HepG2 (cell line): ENCODE measurements around the gene NRP1. TPM values are rescaled to one million over a fixed set of nuclear protein-coding genes. Genes with fewer than 3 reads are reported as not detected.

Source experiments
- ATAC-seq: fragments of 200-7000 bp; cut with Tn5 transposase; 3 replicates; pipeline ENCODE4 v1.9.1; 2020; ENCODE audit warnings: mild to moderate bottlenecking, moderate library complexity
- BruUV-seq: library from RNA; stranded (reverse); fragments of 400-500 nt; replicated peaks from 2 replicates; lab custom pipeline; 2021; lab: Mats Ljungman, UMichigan
- CTCF ChIA-PET: fragments of 300-600 bp; formaldehyde crosslinking; extraction: SDS; loops from one replicate; lab custom pipeline; 2021; ENCODE audit warnings: low total read pairs, inconsistent platforms, low intra/inter-chr PET ratio; lab: Yijun Ruan, JAX
- POLR2A ChIA-PET: fragments of 350-600 bp; sonication (Branson Sonifier 250); formaldehyde crosslinking; loops from one replicate; lab custom pipeline; 2020; ENCODE audit warnings: antibody characterized with exemption, inconsistent platforms; lab: Yijun Ruan, JAX
- DNase-seq: peaks from one replicate; pipeline ENCODE4 v3.0.0-alpha.2; 2015; ENCODE audit warnings: low spot score
- FAIRE-seq: peaks from 3 replicates; lab custom pipeline; 2011; peaks lifted over from hg19 to GRCh38; lab: Jason Lieb, UNC
- H2AFZ ChIP-seq: one replicate; pipeline ENCODE4 v1.6.1; 2011; ENCODE audit warnings: low read length, inconsistent platforms
- H3K27ac ChIP-seq: fragments of 300-600 bp; 3 replicates; pipeline ENCODE4 v1.8.0; 2011; ENCODE audit warnings: mixed run types, mild to moderate bottlenecking, mixed read lengths, low read length, inconsistent platforms; ENCODE audit not compliant: insufficient read depth; ENCODE audit errors: extremely low read length
- H3K27me3 ChIP-seq, 2 experiments: fragments of 200-600 bp in 1 of 2; 2 replicates in 1 of 2; 3 replicates in 1 of 2; pipeline versions ENCODE4 v1.6.0 to v1.8.0; 2011; ENCODE audit warnings: low read length in 2 of 2, mild to moderate bottlenecking in 2 of 2, moderate library complexity in 2 of 2, inconsistent platforms in 1 of 2; ENCODE audit not compliant: insufficient read depth in 2 of 2, control insufficient read depth in 1 of 2
- H3K36me3 ChIP-seq, 2 experiments: fragments of 200-600 bp in 1 of 2; replicated peaks in 1 of 2; 2 replicates in 1 of 2; 3 replicates in 1 of 2; pipeline versions ENCODE4 v1.5.1 to v1.8.0; 2011; ENCODE audit warnings: low read length in 2 of 2, inconsistent platforms in 1 of 2; ENCODE audit not compliant: insufficient read depth in 2 of 2, control insufficient read depth in 1 of 2
- H3K4me1 ChIP-seq: 2 replicates; pipeline ENCODE4 v1.5.1; 2012; ENCODE audit warnings: low read length, inconsistent platforms; ENCODE audit not compliant: insufficient read depth
- H3K4me2 ChIP-seq: 2 replicates; pipeline ENCODE4 v1.6.0; 2011; ENCODE audit warnings: low read depth, low read length, inconsistent platforms
- H3K4me3 ChIP-seq, 3 experiments: fragments of 200-600 bp in 1 of 3; sonication (generic), shearing (Covaris generic) in 1 of 3; replicated peaks in 1 of 3; 2 replicates each; pipeline ENCODE4 v1.5.1; 2011 to 2016; ENCODE audit warnings: low read length in 3 of 3, inconsistent platforms in 2 of 3, low read depth in 2 of 3, mild to moderate bottlenecking in 2 of 3, control low read depth in 1 of 3, mixed read lengths in 1 of 3; ENCODE audit not compliant: insufficient read depth in 1 of 3
- H3K79me2 ChIP-seq: one replicate; pipeline ENCODE4 v1.6.1; 2011; ENCODE audit warnings: low read length, inconsistent platforms; ENCODE audit not compliant: insufficient read depth
- H3K9ac ChIP-seq: 2 replicates; pipeline ENCODE4 v1.6.0; 2011; ENCODE audit warnings: mild to moderate bottlenecking, low read depth, low read length, inconsistent platforms; ENCODE audit not compliant: insufficient read depth
- H3K9me3 ChIP-seq: 2 replicates; pipeline ENCODE4 v1.5.1; 2012; ENCODE audit warnings: mild to moderate bottlenecking, low read length
- H4K20me1 ChIP-seq: 2 replicates; pipeline ENCODE4 v1.6.0; 2011; ENCODE audit warnings: inconsistent platforms, mild to moderate bottlenecking, low read length, moderate library complexity; ENCODE audit not compliant: insufficient read depth
- ARNTL ChIP-seq: sonication (generic); formaldehyde crosslinking; IDR thresholded peaks from 2 replicates; pipeline ENCODE4 v1.4.0; 2020; ENCODE audit warnings: mild to moderate bottlenecking, missing genetic modification reagents
- BORCS8-MEF2B ChIP-seq: sonication (generic); formaldehyde crosslinking; IDR thresholded peaks from 2 replicates; pipeline ENCODE4 v1.8.0; 2022; ENCODE audit warnings: mild to moderate bottlenecking, missing genetic modification reagents
- CREB1 ChIP-seq, 2 experiments: fragments of 450-650 bp in 1 of 2; IDR thresholded peaks; 2 replicates each; pipeline ENCODE4 v1.6.1; 2016 to 2017; ENCODE audit warnings: control low read depth in 1 of 2, mild to moderate bottlenecking in 1 of 2, missing compliant biosample characterization in 1 of 2, missing genetic modification characterization in 1 of 2
- KLF11 ChIP-seq: IDR thresholded peaks from 2 replicates; pipeline ENCODE4 v1.6.1; 2016; ENCODE audit warnings: missing compliant biosample characterization
- PAX8 ChIP-seq: sonication (generic); formaldehyde crosslinking; IDR thresholded peaks from 2 replicates; pipeline ENCODE4 v1.8.0; 2022; ENCODE audit warnings: mild to moderate bottlenecking, missing genetic modification reagents, borderline replicate concordance
- SP1 ChIP-seq, 2 experiments: fragments of 450-650 bp in 1 of 2; sonication (generic) in 1 of 2; formaldehyde crosslinking in 1 of 2; IDR thresholded peaks; 2 replicates each; pipeline versions ENCODE4 v1.4.0 to v1.6.1; 2016 to 2020; ENCODE audit warnings: missing genetic modification reagents in 1 of 2
- TCF7 ChIP-seq: sonication (generic); IDR thresholded peaks from 2 replicates; pipeline ENCODE4 v1.6.1; 2016; ENCODE audit warnings: antibody characterized with exemption, low read depth
- ZFYVE20 ChIP-seq: sonication (generic); formaldehyde crosslinking; IDR thresholded peaks from 2 replicates; pipeline ENCODE4 v1.8.0; 2023; ENCODE audit warnings: low read depth, mild to moderate bottlenecking, moderate library complexity, missing genetic modification reagents, borderline replicate concordance
- ZNF205 ChIP-seq: IDR thresholded peaks from 2 replicates; pipeline ENCODE4 v1.6.1; 2018; ENCODE audit warnings: missing biosample characterization, missing genetic modification reagents
- ZNF468 ChIP-seq: sonication (generic); formaldehyde crosslinking; IDR thresholded peaks from 2 replicates; pipeline ENCODE4 v1.8.0; 2022; ENCODE audit warnings: mild to moderate bottlenecking, moderate library complexity, missing genetic modification reagents
- ZNF546 ChIP-seq: sonication (generic); formaldehyde crosslinking; conservative IDR thresholded peaks from 2 replicates; pipeline ENCODE4 v1.8.1; 2023; ENCODE audit warnings: mild to moderate bottlenecking, missing genetic modification reagents
- ZNF574 ChIP-seq: sonication (generic); formaldehyde crosslinking; IDR thresholded peaks from 2 replicates; pipeline ENCODE4 v1.4.0; 2020; ENCODE audit warnings: missing genetic modification reagents
- ZNF776 ChIP-seq: sonication (generic); formaldehyde crosslinking; IDR thresholded peaks from 2 replicates; pipeline ENCODE4 v1.4.0; 2020; ENCODE audit warnings: mild to moderate bottlenecking, missing genetic modification reagents
- WGBS: methylation state at CpG from one replicate; pipeline ENCODE4 v1.1.6; 2017; ENCODE audit warnings: low lambda C conversion rate; 5-methylcytosine and 5-hydroxymethylcytosine counted together
- in situ Hi-C: cut with HindIII; loops from 2 replicates; pipeline ENCODE4 v1.10.0; 2017; ENCODE audit warnings: low pct_unique_long_range_greater_than_20kb; ENCODE audit not compliant: extremely low pct_ligation_motif_present
- intact Hi-C: fragments of 100-400 bp; cut with micrococcal nuclease; formaldehyde crosslinking; loops from one replicate; pipeline ENCODE4 v1.10.0; 2022; ENCODE audit not compliant: unreplicated experiment
- polyA plus RNA-seq, 8 experiments: library from polyadenylated mRNA; depleted of rRNA in 3 of 8; stranded (reverse) in 7 of 8; unstranded in 1 of 8; fragments of >200 nt; fragmentation: Illumina TruSeq in 4 of 8; extraction: Trizol in 4 of 8; gene quantifications; 2 replicates each; pipeline versions ENCODE4 v1.2.1 to v1.2.3, GENCODE V29; 2011 to 2016; ENCODE audit warnings: low read depth in 4 of 8, missing spikeins in 1 of 8, mixed read lengths in 1 of 8; ENCODE audit not compliant: insufficient read depth in 1 of 8
- total RNA-seq, 5 experiments: library from RNA; depleted of rRNA; stranded (reverse); fragments of >200 nt; fragmentation: Illumina TruSeq; extraction: Trizol; gene quantifications; 2 replicates each; pipeline ENCODE4 v1.2.3, GENCODE V29; 2016; ENCODE audit warnings: low read depth in 1 of 5
- TF ChIP-seq, protein P1 (sequence below): sonication (generic); formaldehyde crosslinking; IDR thresholded peaks from 2 replicates; pipeline ENCODE4 v1.5.0; 2020; ENCODE audit warnings: missing genetic modification reagents
- TF ChIP-seq, protein P2 (sequence below): sonication (generic); formaldehyde crosslinking; IDR thresholded peaks from 2 replicates; pipeline ENCODE4 v1.4.0; 2020; ENCODE audit warnings: mild to moderate bottlenecking, missing genetic modification reagents

Gene NRP1
- total and polyA plus RNA-seq, 2 of the 13 experiments (the other 11 are each of a cell fraction or from before 2014, with no cell fraction given) = 5.3 to 5.8 TPM

DNA sequence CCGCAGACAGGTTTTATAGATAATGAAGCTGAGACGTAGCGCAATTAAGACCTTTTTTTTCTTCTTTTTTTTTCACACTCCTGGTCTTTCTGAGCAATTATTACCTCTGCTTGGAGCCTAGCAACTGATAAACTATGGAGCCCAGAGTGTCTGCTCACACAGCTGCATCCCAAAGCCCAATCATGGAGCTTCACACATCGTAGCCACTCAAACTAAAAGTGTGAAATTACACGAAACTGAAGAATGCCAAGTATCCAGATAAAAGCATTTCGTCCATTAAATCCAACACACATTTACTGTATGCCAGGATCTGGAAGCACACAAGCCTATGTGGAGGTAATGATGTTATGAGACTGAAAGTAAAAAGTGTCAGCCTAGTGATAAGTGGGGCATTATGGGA lies 97.6 kb downstream of the NRP1 start (continued):
- TF ChIP-seq BORCS8-MEF2B (CRISPR knock-in tag) (no peak), ZNF574 (CRISPR knock-in tag) (no peak), CREB1 (IDR thresholded peaks at IDR 0.05) (no peak), CREB1 (CRISPR knock-in tag; IDR thresholded peaks at IDR 0.05) (no peak), ZFYVE20 (no peak)
- TF ChIP-seq, protein P1, sequence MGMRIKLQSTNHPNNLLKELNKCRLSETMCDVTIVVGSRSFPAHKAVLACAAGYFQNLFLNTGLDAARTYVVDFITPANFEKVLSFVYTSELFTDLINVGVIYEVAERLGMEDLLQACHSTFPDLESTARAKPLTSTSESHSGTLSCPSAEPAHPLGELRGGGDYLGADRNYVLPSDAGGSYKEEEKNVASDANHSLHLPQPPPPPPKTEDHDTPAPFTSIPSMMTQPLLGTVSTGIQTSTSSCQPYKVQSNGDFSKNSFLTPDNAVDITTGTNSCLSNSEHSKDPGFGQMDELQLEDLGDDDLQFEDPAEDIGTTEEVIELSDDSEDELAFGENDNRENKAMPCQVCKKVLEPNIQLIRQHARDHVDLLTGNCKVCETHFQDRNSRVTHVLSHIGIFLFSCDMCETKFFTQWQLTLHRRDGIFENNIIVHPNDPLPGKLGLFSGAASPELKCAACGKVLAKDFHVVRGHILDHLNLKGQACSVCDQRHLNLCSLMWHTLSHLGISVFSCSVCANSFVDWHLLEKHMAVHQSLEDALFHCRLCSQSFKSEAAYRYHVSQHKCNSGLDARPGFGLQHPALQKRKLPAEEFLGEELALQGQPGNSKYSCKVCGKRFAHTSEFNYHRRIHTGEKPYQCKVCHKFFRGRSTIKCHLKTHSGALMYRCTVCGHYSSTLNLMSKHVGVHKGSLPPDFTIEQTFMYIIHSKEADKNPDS (CRISPR knock-in tag) = no peak

GRCh38 chr10:33235951-33236350 lies 98.5 kb downstream of the NRP1 start:
- Histone ChIP-seq H3K4me2 (no peak overlapping the region), H3K27me3 (no peaks in the 10 kb centered on the region), H3K9ac (no peak overlapping the region), H2AFZ (no peak overlapping the region), H3K9me3 (no peaks in the 10 kb centered on the region), H4K20me1 (no peaks in the 10 kb centered on the region), H3K27ac (no peak overlapping the region), H3K4me1 (peaks cover 20% of the 10 kb centered on the region), H3K4me3 (no peak overlapping the region), H3K79me2 (no peaks in the 10 kb centered on the region), H3K36me3 (no peaks in the 10 kb centered on the region)
- ATAC-seq = no peak
- intact Hi-C loops = no loop called here
- BruUV-seq = no TSS peak
- 98% methylated on average over 3 of the region's 3 CpGs for WGBS
- CTCF ChIA-PET = no interaction called here
- in situ Hi-C loops = no loop called here
- POLR2A ChIA-PET = no interaction called here
- no peak for DNase-seq
- no peak for FAIRE-seq
- TF ChIP-seq ZNF574 (CRISPR knock-in tag) (no peak), PAX8 (CRISPR knock-in tag) (no peak), ZNF546 (no peak), ARNTL (no peak), TCF7 (no peak), SP1 (IDR thresholded peaks at IDR 0.05) (no peak), SP1 (CRISPR knock-in tag; IDR thresholded peaks at IDR 0.05) (no peak), ZNF468 (no peak), KLF11 (CRISPR knock-in tag) (no peak), ZNF776 (CRISPR knock-in tag) (no peak), ZNF205 (CRISPR knock-in tag) (no peak)
- TF ChIP-seq, protein P2, sequence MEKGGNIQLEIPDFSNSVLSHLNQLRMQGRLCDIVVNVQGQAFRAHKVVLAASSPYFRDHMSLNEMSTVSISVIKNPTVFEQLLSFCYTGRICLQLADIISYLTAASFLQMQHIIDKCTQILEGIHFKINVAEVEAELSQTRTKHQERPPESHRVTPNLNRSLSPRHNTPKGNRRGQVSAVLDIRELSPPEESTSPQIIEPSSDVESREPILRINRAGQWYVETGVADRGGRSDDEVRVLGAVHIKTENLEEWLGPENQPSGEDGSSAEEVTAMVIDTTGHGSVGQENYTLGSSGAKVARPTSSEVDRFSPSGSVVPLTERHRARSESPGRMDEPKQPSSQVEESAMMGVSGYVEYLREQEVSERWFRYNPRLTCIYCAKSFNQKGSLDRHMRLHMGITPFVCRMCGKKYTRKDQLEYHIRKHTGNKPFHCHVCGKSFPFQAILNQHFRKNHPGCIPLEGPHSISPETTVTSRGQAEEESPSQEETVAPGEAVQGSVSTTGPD (CRISPR knock-in tag) = no peak
